RWPE2 (cell line): Measurements from ENCODE around the gene BABAM2.

ENCODE experiments used
- ATAC-seq: fragments of 200-7000 bp; cut with Tn5 transposase; 3 replicates; pipeline ENCODE4 v1.9.1; 2021; ENCODE audit warnings: low read depth
- DNase-seq: peaks from one replicate; pipeline ENCODE4 v3.0.0-alpha.2; 2020; ENCODE audit warnings: low spot score
- H3K27ac ChIP-seq: fragments of 450-650 bp; 2 replicates; pipeline ENCODE4 v1.5.1; 2017; ENCODE audit warnings: mild to moderate bottlenecking; ENCODE audit not compliant: poor library complexity, severe bottlenecking
- H3K27me3 ChIP-seq: fragments of 250-450 bp; sonication (Bioruptor Pico); 2 replicates; pipeline ENCODE4 v1.5.1; 2021; ENCODE audit warnings: mild to moderate bottlenecking, moderate library complexity; ENCODE audit not compliant: insufficient read depth, poor library complexity, severe bottlenecking
- H3K36me3 ChIP-seq: fragments of 250-450 bp; sonication (Bioruptor Pico); 2 replicates; pipeline ENCODE4 v1.5.1; 2020; ENCODE audit warnings: low read depth, mild to moderate bottlenecking, moderate library complexity
- H3K4me1 ChIP-seq: fragments of 250-450 bp; sonication (Bioruptor Pico); 2 replicates; pipeline ENCODE4 v1.5.1; 2021; ENCODE audit warnings: mild to moderate bottlenecking, moderate library complexity; ENCODE audit not compliant: insufficient read depth, poor library complexity, severe bottlenecking
- H3K4me3 ChIP-seq: fragments of 250-450 bp; sonication (Bioruptor Pico); 2 replicates; pipeline ENCODE4 v1.5.1; 2021; ENCODE audit warnings: mild to moderate bottlenecking, moderate library complexity; ENCODE audit not compliant: severe bottlenecking
- H3K9me3 ChIP-seq: fragments of 250-450 bp; sonication (Bioruptor Pico); 2 replicates; pipeline ENCODE4 v1.5.1; 2021; ENCODE audit warnings: mild to moderate bottlenecking, moderate library complexity; ENCODE audit not compliant: severe bottlenecking
- TF ChIP-seq, protein P1 (sequence below): fragments of 450-650 bp; IDR thresholded peaks from one replicate; pipeline ENCODE4 v1.5.1; 2017; ENCODE audit warnings: mild to moderate bottlenecking, moderate library complexity; ENCODE audit not compliant: poor library complexity, severe bottlenecking

BABAM2 gene

DNA sequence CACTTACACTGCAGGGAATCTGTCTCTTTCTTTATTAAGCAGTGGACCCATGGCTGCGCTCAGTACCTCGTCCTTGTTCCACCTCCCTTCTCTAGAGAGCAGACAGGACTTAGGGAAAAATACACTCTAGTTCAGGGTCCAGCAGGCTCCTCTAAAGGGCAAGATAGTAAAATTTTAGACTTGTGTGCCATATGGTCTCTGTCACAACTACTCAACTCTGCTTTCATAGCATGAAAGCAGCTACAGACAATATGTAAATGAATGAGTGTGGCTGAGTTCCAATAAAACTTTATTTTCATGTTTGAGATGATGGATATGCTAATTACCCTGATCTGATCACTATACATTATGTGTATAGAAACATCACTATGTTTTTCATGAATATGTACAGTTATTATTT is 163.1 kb downstream of the BABAM2 start:
- TF ChIP-seq, protein P1, sequence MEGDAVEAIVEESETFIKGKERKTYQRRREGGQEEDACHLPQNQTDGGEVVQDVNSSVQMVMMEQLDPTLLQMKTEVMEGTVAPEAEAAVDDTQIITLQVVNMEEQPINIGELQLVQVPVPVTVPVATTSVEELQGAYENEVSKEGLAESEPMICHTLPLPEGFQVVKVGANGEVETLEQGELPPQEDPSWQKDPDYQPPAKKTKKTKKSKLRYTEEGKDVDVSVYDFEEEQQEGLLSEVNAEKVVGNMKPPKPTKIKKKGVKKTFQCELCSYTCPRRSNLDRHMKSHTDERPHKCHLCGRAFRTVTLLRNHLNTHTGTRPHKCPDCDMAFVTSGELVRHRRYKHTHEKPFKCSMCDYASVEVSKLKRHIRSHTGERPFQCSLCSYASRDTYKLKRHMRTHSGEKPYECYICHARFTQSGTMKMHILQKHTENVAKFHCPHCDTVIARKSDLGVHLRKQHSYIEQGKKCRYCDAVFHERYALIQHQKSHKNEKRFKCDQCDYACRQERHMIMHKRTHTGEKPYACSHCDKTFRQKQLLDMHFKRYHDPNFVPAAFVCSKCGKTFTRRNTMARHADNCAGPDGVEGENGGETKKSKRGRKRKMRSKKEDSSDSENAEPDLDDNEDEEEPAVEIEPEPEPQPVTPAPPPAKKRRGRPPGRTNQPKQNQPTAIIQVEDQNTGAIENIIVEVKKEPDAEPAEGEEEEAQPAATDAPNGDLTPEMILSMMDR: no peak

DNA sequence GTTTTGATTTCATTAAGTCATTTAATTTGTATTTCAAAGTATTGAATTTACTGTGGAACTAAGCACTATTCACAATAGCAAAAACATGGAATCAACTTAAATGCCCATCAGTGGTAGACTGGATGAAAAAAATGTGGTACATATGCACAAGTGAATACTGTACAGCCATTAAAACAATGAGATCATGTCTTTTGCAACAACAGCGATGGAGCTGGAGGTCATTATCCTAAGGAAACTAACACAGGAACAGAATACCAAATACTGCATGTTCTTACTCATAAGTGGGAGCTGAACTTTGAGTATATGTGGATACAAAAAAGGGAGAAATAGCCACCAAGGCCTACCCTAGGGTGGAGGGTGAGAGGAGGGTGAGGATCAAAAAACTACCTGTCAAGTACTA is 164.4 kb downstream of the BABAM2 start:
- peaks cover 6% of the 10 kb centered on the region; the same call in 1 of the 2 replicates for H3K36me3 ChIP-seq
- H3K27me3 ChIP-seq: no peaks in the 10 kb centered on the region
- H3K27ac ChIP-seq: no peak overlapping the region
- no peaks in the 10 kb centered on the region for H3K9me3 ChIP-seq
- no peak overlapping the region for H3K4me3 ChIP-seq
- TF ChIP-seq, protein P1: no peak
- ATAC-seq: no peak
- H3K4me1 ChIP-seq: peaks cover 15% of the 10 kb centered on the region
- DNase-seq: no peak

More for the DNA sequence above, 163.1 kb downstream of the BABAM2 start:
- Histone ChIP-seq H3K9me3 (no peaks in the 10 kb centered on the region), H3K36me3 (no peaks in the 10 kb centered on the region), H3K4me1 (peaks cover 17% of the 10 kb centered on the region), H3K4me3 (no peak overlapping the region), H3K27me3 (no peaks in the 10 kb centered on the region), H3K27ac (peak overlapping the region; percentile 53)
- ATAC-seq (no peak), DNase-seq (no peak)

DNA sequence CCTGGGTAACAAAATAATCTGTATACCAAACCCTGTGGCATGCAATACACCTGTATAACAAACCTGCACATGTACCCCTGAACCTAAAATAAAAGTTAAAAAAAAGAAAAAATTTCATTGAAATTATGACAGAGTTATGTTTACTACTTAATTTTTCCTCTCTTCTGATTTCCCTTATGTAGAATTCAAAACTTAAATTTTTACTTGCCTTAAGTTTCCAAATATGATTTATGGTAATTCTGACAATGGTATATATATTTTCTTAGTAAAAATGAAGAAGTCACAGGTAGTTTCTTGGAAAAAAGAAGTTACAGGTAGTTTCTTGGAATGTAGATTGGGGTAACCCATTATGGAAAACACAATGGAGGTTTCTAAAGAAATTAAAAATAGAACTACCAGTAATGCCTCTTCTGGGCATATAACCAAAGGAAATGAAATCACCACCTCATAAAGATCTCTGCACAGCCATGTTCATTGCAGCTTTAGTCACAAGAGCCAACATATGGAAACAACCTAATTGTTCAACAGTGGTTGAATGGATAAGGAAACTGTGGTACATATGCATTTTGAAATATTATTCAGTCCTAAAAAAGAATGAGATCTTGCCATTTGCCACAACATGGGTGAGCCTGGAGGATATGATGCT is 164.9 kb downstream of the BABAM2 start:
- Histone ChIP-seq H3K27me3 (no peaks in the 10 kb centered on the region), H3K4me1 (peaks cover 15% of the 10 kb centered on the region), H3K36me3 (peaks cover 6% of the 10 kb centered on the region; the same call in 1 of the 2 replicates), H3K4me3 (no peak overlapping the region), H3K9me3 (no peaks in the 10 kb centered on the region), H3K27ac (no peak overlapping the region)
- TF ChIP-seq, protein P1: no peak
- ATAC-seq (peak; percentile 44; the same call in 1 of the 3 replicates), DNase-seq (no peak)

DNA sequence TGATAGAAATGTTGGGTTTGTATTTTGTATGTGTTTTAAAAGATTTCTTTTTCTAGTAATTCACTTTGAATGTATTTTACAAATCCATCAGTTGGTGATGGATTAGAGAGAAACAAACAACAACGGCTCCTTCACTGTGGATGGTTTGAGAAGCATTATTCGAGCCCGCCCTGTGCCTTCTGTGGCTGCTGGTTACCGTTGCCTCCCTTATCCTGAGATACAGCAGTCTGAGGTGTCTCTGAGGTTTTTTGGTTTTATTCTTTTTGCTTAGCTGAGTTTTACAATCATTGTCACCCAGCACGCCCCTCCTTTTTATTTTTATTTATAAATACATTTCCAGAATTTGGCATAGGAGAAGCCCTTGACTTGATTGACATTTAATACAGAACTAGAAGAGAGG is 168.3 kb downstream of the BABAM2 start:
- Histone ChIP-seq H3K27ac (no peak overlapping the region), H3K36me3 (peaks cover 6% of the 10 kb centered on the region; the same call in 1 of the 2 replicates), H3K4me3 (no peak overlapping the region), H3K4me1 (peaks cover 6% of the 10 kb centered on the region), H3K9me3 (no peaks in the 10 kb centered on the region), H3K27me3 (no peaks in the 10 kb centered on the region)
- TF ChIP-seq, protein P1: no peak
- no peak for DNase-seq
- no peak for ATAC-seq

DNA sequence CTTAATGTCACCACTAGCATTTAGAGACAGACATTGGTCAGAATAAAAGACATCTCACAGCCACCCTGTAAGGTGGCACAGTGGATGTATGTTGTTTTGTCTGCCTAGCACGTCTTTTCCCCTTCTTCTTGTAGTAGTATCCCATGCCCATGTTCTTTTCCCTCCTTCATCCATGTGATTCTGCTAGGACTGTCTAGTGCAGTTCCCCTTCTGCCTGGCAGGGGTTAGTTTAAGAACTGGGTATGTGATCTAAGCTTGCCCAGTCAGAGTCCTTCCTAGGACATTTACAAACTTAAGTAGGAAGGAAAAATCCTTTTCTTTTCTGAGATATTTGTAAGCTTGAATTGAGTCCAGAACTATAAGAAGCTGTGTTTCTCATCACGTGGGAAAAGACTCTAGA is 172.3 kb downstream of the BABAM2 start:
- TF ChIP-seq, protein P1: no peak
- Histone ChIP-seq H3K9me3 (no peaks in the 10 kb centered on the region), H3K4me1 (peaks cover 12% of the 10 kb centered on the region), H3K27ac (peak overlapping the region; percentile 17), H3K4me3 (no peak overlapping the region), H3K27me3 (no peaks in the 10 kb centered on the region), H3K36me3 (peaks cover 6% of the 10 kb centered on the region; the same call in 1 of the 2 replicates)
- ATAC-seq (no peak), DNase-seq (no peak)
